WI38 (cell line): ENCODE results near the gene PAPPA.

Experiments
- H3K4me3 ChIP-seq: 2 replicates; pipeline ENCODE4 v1.5.1; 2011; ENCODE audit warnings: low read depth, mild to moderate bottlenecking, control low read depth, low read length
- TF ChIP-seq, protein P1 (sequence below): IDR thresholded peaks from 2 replicates; pipeline ENCODE4 v1.5.1; 2012; ENCODE audit warnings: low read depth, mild to moderate bottlenecking, control low read depth, low read length

The PAPPA gene

DNA sequence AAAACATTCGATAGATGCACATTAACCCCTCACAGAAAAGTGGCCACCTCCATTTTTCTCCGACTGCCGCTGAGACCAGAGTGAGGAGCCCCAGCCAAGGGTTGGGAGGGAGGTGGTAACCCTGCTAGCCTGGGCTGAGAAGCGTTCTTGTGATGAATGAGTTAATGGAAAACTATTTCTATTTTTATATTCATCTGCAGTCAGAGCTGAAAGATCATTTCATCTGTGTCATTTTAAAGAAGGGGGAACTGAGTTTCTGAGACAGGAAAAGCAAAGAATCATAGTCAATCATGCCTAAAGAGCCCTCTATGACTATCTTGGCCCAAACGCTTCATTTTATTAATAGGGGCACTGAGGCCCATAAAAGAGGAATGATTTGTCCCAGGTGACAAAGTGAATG is 229.5 kb downstream of the PAPPA start:
- H3K4me3 ChIP-seq: no peak overlapping the region
- TF ChIP-seq, protein P1, sequence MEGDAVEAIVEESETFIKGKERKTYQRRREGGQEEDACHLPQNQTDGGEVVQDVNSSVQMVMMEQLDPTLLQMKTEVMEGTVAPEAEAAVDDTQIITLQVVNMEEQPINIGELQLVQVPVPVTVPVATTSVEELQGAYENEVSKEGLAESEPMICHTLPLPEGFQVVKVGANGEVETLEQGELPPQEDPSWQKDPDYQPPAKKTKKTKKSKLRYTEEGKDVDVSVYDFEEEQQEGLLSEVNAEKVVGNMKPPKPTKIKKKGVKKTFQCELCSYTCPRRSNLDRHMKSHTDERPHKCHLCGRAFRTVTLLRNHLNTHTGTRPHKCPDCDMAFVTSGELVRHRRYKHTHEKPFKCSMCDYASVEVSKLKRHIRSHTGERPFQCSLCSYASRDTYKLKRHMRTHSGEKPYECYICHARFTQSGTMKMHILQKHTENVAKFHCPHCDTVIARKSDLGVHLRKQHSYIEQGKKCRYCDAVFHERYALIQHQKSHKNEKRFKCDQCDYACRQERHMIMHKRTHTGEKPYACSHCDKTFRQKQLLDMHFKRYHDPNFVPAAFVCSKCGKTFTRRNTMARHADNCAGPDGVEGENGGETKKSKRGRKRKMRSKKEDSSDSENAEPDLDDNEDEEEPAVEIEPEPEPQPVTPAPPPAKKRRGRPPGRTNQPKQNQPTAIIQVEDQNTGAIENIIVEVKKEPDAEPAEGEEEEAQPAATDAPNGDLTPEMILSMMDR: no peak

DNA sequence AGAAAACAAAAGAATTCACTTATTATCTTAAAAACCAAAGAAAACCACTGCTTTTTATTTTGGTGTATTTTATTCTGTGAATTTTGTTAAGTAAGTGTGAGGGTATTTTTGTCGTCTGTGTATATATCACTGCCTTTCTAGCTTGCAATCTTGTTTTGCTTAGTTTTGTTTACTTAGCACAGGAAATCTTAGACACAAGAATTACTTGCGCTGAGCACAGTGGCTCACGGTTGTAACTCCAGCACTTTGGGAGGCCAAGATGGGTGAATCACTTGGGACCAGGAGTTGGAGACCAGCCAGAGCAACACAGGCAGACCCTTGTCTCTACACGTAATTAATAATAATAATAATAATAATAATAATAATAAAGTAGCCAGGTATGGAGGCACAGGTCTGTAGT is 230.3 kb downstream of the PAPPA start:
- TF ChIP-seq, protein P1: no peak
- no peak overlapping the region for H3K4me3 ChIP-seq

- no peak overlapping the region for H3K4me3 ChIP-seq
- TF ChIP-seq, protein P1: no peak
Measured at GRCh38 chr9:116387934-116388698, 234.5 kb downstream of the PAPPA start.

DNA sequence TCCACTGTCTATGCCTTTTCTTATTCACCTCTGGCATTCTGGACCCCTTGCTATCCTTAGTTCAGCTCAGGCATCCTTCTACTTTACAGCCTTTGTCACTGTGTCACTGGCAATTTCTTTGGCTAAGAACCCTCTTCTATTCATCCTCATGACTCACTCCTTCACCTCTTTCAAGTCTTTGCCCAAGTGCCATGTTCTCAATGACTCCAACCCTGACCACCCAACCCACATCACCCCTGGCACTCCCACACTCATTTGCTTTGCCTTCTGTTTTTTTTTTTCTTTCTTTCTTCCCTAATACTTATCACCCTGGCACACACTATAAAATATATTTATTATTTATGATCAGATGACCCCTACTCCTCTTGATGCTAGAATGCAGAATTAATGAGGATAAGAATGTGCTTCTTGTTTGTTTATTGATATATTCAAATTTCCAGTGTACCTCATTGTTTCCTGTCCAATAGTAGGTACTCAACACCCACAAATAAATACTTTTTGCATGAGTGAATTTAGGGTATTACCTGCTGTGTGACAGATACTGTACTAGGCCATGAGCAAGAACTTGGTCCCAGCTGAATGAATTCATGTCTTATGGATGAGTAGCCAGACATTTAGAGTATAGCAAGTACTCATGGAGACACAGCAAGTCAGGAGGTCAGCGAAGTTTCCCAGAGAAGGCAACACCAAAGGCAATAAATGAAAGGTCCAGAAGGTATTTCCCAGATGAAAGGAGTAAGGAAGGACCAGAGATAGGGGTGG is 236.1 kb downstream of the PAPPA start:
- no peak overlapping the region for H3K4me3 ChIP-seq
- TF ChIP-seq, protein P1: no peak

DNA sequence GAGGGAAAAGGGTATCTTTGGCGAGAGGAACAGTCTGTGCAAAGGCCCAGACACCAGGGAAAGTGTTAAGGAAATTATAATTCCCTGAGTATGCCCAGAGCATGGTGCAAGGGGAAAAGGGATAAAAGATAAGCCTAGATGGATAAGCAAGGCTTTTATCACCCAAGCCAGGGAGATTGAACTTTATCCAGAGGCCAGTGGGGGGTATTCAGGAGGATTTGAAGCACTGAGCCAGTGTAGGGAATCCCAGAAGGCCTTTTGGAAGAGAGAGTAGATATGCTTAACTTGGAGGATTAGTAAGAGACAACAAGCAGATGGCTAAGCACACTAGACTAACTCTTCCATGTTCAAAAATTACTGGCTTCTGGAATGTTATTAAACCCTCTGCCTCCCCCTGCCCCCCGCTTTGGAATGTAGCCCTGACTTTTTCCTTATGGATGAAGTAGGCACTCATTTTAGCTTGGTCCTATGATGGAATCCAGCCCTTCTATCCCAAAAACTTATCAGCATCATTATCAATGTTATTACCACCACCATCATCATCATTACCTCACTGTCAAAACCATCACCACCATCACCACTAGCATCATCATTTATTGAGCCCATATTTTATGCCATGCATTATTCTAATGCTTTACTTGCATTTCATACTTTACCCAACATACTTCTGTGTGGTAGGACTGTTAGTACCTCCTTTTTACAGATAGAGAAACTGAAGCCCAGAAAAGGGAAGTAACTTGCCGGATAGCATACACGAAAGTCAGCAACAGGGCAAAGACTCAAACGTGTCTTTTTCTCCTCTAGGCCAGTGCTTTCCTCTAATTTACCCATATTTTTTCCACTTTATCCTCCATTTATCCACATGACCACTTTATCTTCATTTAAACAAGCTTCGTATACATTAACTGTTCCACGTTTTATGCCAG is 237.0 kb downstream of the PAPPA start:
- H3K4me3 ChIP-seq: no peak overlapping the region
- TF ChIP-seq, protein P1: no peak

- TF ChIP-seq, protein P1: no peak
- no peak overlapping the region for H3K4me3 ChIP-seq
Measured at GRCh38 chr9:116391306-116391900, 237.8 kb downstream of the PAPPA start.
